Astrocyte of the spinal cord (primary cell): Measurements from ENCODE around the gene MIER1.
"Not testable (repeated sequence)": the region's sequence is repeated elsewhere in the genome, so short reads cannot be mapped to it uniquely, and the experiment has no call there.

Experiments used
- DNase-seq: peaks from one replicate; pipeline ENCODE4 v3.0.0; 2011; ENCODE audit warnings: low read depth, low spot score
- H3K4me3 ChIP-seq: 2 replicates; pipeline ENCODE4 v1.5.1; 2011; ENCODE audit warnings: low read depth, mild to moderate bottlenecking, low read length, moderate library complexity
- CTCF ChIP-seq: IDR thresholded peaks from 2 replicates; pipeline ENCODE4 v1.5.1; 2012; ENCODE audit warnings: low read depth, mild to moderate bottlenecking, low read length, inconsistent platforms
- in situ Hi-C: cut with HindIII; loops from 2 replicates; pipeline ENCODE4 v1.10.0; 2017; ENCODE audit warnings: low sequenced_read_pairs

Gene MIER1

GRCh38 chr1:66978201-66978600 lies 53.4 kb downstream of the MIER1 start:
- H3K4me3 ChIP-seq: no peak overlapping the region
- no peak for TF ChIP-seq CTCF
- in situ Hi-C loops: no loop called here
- no peak for DNase-seq

- in situ Hi-C loops, H3K4me3 ChIP-seq, DNase-seq: not testable (repeated sequence)
Observed at GRCh38 chr1:66979621-66980020, 54.8 kb downstream of the MIER1 start.

DNA sequence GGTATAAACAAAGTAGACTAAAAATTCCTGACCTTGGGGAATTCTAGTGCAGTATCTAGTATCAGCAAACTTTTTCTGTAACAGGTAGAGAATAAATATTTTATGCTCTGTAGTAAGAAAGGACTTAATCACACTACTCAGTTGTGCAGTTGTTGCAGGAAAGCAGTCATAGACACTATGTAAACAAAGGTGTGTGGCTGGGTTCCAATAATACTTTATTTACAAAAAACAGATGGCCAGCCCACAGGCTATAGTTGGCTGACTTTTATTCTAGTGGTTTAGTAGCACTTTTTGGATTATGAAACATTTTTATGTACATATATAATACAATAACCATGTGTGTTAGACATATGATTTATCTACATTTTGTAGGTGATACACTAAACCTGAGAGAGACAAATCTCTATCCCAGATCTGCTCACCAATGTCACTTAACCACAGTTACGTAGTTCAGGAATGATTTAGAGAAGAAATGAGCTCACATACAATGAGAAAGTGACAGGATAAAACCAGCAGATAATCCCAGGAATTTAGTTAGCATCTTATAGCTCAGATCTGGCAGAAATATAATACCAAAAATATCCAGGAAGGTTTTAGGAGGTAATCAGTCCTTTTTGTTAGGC lies 56.1 kb downstream of the MIER1 start:
- DNase-seq: no peak
- H3K4me3 ChIP-seq: no peak overlapping the region
- in situ Hi-C loops: no loop called here
- TF ChIP-seq CTCF: no peak

DNA sequence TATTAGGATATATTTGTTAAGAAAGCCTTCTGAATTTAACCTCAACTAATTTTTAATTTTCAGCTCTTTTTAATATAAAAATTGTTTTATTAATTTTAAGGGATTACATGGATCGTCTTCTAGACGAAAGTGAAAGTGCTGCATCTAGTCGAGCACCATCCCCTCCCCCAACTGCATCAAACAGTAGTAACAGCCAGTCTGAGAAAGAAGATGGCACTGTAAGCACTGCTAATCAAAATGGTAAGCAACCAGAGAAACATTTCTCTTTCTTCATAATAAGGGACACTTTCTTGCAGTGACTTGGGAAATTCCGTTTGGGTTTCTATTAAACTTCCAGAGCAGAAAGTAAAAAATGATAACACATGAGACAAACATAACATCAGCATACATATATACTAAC lies 56.9 kb downstream of the MIER1 start:
- no peak for DNase-seq
- no peak overlapping the region for H3K4me3 ChIP-seq
- no peak for TF ChIP-seq CTCF
- in situ Hi-C loops: no loop called here

DNA sequence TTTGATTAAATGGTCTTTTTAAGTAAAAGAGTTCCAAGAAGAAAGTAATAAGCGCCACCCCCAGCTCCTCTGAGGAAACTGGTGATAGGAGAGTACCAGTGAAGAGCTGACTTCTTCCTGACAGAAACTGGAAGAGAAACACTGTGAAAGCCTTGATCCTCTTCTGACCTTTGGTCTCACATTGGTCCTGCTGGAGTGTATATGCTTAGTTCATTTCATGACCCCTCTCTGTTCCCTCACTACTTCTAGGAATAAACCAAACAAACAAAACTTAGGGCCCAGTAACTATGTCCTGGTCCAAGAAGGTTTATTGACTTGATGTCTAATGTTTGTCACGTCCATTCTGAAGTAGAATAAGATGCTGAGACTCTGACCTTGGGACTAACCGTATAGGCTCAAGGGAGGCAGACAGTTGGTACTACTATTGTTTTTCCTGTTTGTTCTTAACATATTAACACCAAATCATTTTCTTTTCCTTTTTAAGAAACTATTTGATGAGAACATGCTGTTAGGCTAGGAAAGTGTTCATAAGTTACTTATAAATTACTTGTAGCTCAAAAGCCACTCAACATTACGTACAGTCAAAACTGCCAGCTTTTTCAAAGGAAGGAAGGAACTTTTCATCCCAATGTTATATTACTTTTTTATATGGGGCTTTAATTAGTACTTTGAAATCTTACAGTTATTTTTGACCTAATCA lies 57.9 kb downstream of the MIER1 start:
- in situ Hi-C loops: no loop called here
- no peak overlapping the region for H3K4me3 ChIP-seq
- no peak for TF ChIP-seq CTCF
- no peak for DNase-seq

DNA sequence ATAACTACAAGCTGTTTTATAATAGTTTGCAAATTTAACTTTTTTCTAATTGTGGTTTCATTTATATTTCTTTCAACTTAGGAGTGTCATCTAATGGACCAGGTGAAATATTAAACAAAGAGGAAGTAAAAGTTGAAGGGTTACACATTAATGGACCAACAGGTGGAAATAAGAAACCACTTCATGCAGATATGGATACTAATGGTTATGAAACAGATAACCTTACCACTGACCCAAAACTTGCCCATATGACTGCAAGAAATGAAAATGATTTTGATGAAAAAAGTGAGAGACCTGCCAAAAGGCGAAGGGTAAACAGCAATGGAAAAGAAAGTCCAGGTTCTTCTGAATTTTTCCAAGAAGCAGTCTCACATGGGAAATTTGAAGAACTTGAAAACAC lies 59.7 kb downstream of the MIER1 start:
- in situ Hi-C loops: no loop called here
- no peak for DNase-seq
- H3K4me3 ChIP-seq: no peak overlapping the region
- TF ChIP-seq CTCF: no peak

- DNase-seq: no peak
- TF ChIP-seq CTCF: no peak
- no peak overlapping the region for H3K4me3 ChIP-seq
- in situ Hi-C loops: no loop called here
Observed at GRCh38 chr1:66985835-66986234, 61.0 kb downstream of the MIER1 start.
